ENCODE measurements around the gene DUSP15.

The DUSP15 gene

DNA sequence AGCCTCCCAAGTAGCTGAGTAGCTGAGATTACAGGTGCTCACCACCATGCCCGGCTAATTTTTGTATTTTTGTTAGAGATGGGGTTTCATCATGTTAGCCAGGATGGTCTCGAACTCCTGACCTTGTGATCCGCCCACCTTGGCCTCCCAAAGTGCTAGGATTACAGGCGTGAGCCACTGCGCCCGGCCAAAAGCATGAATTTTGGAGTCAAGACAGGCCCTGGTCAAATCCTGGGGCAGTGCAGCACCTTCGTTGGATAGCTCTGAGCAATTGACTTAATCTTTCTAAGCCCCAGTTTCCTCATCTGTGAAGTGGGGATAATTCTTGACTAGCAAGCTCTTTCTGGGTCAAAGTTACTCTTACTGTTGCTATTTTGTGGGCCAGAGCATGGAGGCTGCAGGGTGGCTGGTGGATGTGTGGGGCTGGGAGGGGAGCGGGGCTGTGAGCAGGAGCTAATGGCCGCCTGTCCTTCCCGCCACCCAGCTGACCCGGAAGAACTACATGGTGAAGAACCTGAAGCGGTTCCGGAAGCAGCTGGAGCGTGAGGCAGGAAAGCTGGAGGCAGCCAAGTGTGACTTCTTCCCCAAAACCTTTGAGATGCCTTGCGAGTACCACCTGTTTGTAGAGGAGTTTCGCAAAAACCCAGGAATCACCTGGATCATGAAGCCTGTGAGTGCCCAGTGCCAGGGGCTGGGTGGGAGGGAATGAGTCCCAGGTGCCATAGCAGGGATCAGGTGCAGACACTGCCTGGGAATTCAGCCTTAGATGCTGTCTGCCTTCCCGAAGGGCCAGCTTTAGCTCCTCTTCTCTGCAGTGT, 39.1 kb upstream of the DUSP15 start:
- POLR2A ChIA-PET = interaction anchor here (0.8 kb wide), 1 partner anchor 30 kb away, joined by 3 read pairs; no protein-coding TSS in a partner anchor
- DNase-seq (ENCODE audit: extremely low spot score) = no peak
- TF ChIP-seq ZNF384 (IDR thresholded peaks at IDR 0.05) = no peak
- TF ChIP-seq TARDBP (IDR thresholded peaks at IDR 0.05) = no peak
- no peak for TF ChIP-seq CTBP1 (IDR thresholded peaks at IDR 0.05; ENCODE audit: borderline replicate concordance)
- no peak for TF ChIP-seq LEF1 (IDR thresholded peaks at IDR 0.05; ENCODE audit: borderline replicate concordance)
- TF ChIP-seq ARNT (IDR thresholded peaks at IDR 0.05) = no peak
- no peak for TF ChIP-seq SUZ12 (IDR thresholded peaks at IDR 0.05)
- TF ChIP-seq NFRKB (IDR thresholded peaks at IDR 0.05) = no peak
- TF ChIP-seq, protein P1, sequence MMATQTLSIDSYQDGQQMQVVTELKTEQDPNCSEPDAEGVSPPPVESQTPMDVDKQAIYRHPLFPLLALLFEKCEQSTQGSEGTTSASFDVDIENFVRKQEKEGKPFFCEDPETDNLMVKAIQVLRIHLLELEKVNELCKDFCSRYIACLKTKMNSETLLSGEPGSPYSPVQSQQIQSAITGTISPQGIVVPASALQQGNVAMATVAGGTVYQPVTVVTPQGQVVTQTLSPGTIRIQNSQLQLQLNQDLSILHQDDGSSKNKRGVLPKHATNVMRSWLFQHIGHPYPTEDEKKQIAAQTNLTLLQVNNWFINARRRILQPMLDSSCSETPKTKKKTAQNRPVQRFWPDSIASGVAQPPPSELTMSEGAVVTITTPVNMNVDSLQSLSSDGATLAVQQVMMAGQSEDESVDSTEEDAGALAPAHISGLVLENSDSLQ (IDR thresholded peaks at IDR 0.05) = no peak
- no peak for TF ChIP-seq FOXA1 (IDR thresholded peaks at IDR 0.05)
- no peak for TF ChIP-seq L3MBTL2 (conservative IDR thresholded peaks at IDR 0.05)
- TF ChIP-seq ELF4 (IDR thresholded peaks at IDR 0.05) = no peak
- no peak for TF ChIP-seq FOXK2 (IDR thresholded peaks at IDR 0.05)
- TF ChIP-seq FOXM1 (IDR thresholded peaks at IDR 0.05; ENCODE audit: borderline replicate concordance) = no peak
- TF ChIP-seq HDGF (IDR thresholded peaks at IDR 0.05; ENCODE audit: borderline replicate concordance) = no peak
- CTCF ChIA-PET = no interaction called here

DNA sequence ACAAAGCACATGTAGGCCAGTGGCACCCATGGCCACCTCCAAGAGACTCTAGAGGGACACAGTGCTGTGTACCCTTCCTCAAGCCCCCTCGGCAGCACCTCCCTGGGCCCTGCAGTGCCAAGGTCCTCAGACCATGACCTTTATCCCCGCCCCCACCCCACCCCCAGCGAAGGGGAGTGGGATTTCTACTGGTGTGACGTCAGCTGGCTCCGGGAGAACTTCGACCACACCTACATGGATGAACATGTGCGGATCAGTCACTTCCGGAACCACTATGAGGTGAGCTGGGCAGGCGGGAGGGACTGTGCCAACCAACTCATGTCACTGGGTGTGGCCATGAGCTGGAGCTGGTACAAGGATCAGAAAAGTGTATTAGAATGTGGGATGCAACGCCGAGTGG, 38.1 kb upstream of the DUSP15 start:
- ChIA-PET POLR2A (no interaction called here), CTCF (no interaction called here)
- DNase-seq (ENCODE audit: extremely low spot score) = no peak
- TF ChIP-seq ARNT (IDR thresholded peaks at IDR 0.05) = no peak

DNA sequence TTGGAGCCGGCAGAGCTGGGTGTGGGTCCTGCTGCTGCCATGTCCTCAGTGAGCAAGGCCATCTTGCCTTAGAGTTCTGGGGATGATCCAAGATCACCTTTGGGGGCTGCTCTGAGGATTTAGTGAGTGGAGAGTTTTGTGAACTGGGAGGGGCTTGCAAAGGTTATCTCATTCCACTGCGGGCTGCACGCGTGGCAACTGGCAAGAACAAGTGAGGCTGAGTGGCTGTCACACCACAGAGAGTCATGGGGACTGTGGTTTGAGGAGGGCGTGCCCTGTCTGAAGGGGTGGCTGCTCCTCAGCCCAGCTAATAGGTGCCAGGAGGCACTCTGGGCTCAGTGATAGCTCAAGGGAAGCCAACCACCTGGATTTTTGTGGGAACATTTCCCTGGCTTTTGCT, 37.7 kb upstream of the DUSP15 start:
- no peak for TF ChIP-seq FOXA1 (IDR thresholded peaks at IDR 0.05)
- TF ChIP-seq LEF1 (IDR thresholded peaks at IDR 0.05; ENCODE audit: borderline replicate concordance) = no peak
- TF ChIP-seq FOXK2 (IDR thresholded peaks at IDR 0.05) = no peak
- no peak for TF ChIP-seq ZNF384 (IDR thresholded peaks at IDR 0.05)
- TF ChIP-seq, protein P1 (IDR thresholded peaks at IDR 0.05) = no peak
- TF ChIP-seq TARDBP (IDR thresholded peaks at IDR 0.05) = no peak
- TF ChIP-seq CTBP1 (IDR thresholded peaks at IDR 0.05; ENCODE audit: borderline replicate concordance) = no peak
- no peak for TF ChIP-seq ARNT (IDR thresholded peaks at IDR 0.05)
- no peak for TF ChIP-seq FOXM1 (IDR thresholded peaks at IDR 0.05; ENCODE audit: borderline replicate concordance)
- no peak for TF ChIP-seq SP1 (IDR thresholded peaks at IDR 0.05)
- no peak for TF ChIP-seq L3MBTL2 (conservative IDR thresholded peaks at IDR 0.05)
- no peak for TF ChIP-seq NFRKB (IDR thresholded peaks at IDR 0.05)
- no peak for TF ChIP-seq HDGF (IDR thresholded peaks at IDR 0.05; ENCODE audit: borderline replicate concordance)
- no peak for TF ChIP-seq BHLHE40 (IDR thresholded peaks at IDR 0.05; ENCODE audit: borderline replicate concordance)
- POLR2A ChIA-PET = no interaction called here
- no peak for DNase-seq (ENCODE audit: extremely low spot score)
- CTCF ChIA-PET = no interaction called here

DNA sequence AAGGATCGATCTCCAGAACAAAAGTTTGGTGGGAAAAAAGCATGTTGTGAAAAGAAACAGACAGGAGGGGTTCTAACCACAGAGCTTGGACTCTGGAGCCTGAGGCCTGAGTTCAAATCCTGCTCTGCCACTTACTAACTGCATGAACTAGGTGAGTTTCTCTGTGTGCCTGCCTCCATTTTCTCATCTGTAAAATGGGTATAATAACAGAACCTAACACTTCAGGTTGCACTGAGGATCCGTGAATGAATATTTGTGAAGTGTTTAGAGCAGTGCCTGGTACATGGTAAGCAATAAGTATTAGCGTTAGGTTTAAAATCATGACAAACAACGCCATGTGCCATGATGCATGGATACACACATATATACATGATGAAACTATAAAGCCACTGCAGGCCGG, 36.7 kb upstream of the DUSP15 start:
- POLR2A ChIA-PET = no interaction called here
- CTCF ChIA-PET = no interaction called here
- TF ChIP-seq SP1 (IDR thresholded peaks at IDR 0.05) = no peak
- TF ChIP-seq ZNF384 (IDR thresholded peaks at IDR 0.05) = no peak
- TF ChIP-seq FOXA1 (IDR thresholded peaks at IDR 0.05) = no peak
- no peak for TF ChIP-seq ELF4 (IDR thresholded peaks at IDR 0.05)
- TF ChIP-seq FOXM1 (IDR thresholded peaks at IDR 0.05; ENCODE audit: borderline replicate concordance) = no peak
- no peak for TF ChIP-seq SUZ12 (IDR thresholded peaks at IDR 0.05)
- TF ChIP-seq HDGF (IDR thresholded peaks at IDR 0.05; ENCODE audit: borderline replicate concordance) = no peak
- no peak for TF ChIP-seq BHLHE40 (IDR thresholded peaks at IDR 0.05; ENCODE audit: borderline replicate concordance)
- no peak for DNase-seq (ENCODE audit: extremely low spot score)

DNA sequence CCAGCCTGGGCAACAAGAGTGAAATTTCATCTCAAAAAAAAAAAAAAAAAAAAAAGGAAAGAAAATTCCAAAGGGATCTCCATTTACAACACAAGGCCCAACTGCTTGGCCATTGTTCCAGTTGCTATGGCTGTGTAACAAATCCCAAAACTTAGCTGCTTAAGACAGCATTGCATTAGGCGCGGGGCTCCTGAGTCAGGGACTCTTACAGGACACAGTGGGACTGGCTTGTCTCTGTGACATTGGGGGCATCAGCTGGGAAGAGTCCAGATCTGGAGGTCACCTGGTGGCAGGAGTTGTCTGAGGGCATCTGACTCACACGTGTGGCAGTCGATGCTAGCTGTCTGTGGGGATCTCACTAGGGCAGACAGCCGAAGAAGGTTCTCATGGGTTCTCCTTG, 35.7 kb upstream of the DUSP15 start:
- DNase-seq (ENCODE audit: extremely low spot score) = no peak
- TF ChIP-seq FOXA1 (IDR thresholded peaks at IDR 0.05) = no peak
- no peak for TF ChIP-seq TARDBP (IDR thresholded peaks at IDR 0.05)
- TF ChIP-seq FOXM1 (IDR thresholded peaks at IDR 0.05; ENCODE audit: borderline replicate concordance) = no peak
- no peak for TF ChIP-seq FOXK2 (IDR thresholded peaks at IDR 0.05)
- no peak for TF ChIP-seq HDGF (IDR thresholded peaks at IDR 0.05; ENCODE audit: borderline replicate concordance)
- no peak for TF ChIP-seq CTBP1 (IDR thresholded peaks at IDR 0.05; ENCODE audit: borderline replicate concordance)
- TF ChIP-seq, protein P1 (IDR thresholded peaks at IDR 0.05) = no peak
- no peak for TF ChIP-seq ELF4 (IDR thresholded peaks at IDR 0.05)
- no peak for TF ChIP-seq ARNT (IDR thresholded peaks at IDR 0.05)
- TF ChIP-seq BHLHE40 (IDR thresholded peaks at IDR 0.05; ENCODE audit: borderline replicate concordance) = no peak
- TF ChIP-seq NFRKB (IDR thresholded peaks at IDR 0.05) = no peak
- no peak for TF ChIP-seq ZNF384 (IDR thresholded peaks at IDR 0.05)
- TF ChIP-seq SUZ12 (IDR thresholded peaks at IDR 0.05) = no peak
- ChIA-PET POLR2A (no interaction called here), CTCF (no interaction called here)

DNA sequence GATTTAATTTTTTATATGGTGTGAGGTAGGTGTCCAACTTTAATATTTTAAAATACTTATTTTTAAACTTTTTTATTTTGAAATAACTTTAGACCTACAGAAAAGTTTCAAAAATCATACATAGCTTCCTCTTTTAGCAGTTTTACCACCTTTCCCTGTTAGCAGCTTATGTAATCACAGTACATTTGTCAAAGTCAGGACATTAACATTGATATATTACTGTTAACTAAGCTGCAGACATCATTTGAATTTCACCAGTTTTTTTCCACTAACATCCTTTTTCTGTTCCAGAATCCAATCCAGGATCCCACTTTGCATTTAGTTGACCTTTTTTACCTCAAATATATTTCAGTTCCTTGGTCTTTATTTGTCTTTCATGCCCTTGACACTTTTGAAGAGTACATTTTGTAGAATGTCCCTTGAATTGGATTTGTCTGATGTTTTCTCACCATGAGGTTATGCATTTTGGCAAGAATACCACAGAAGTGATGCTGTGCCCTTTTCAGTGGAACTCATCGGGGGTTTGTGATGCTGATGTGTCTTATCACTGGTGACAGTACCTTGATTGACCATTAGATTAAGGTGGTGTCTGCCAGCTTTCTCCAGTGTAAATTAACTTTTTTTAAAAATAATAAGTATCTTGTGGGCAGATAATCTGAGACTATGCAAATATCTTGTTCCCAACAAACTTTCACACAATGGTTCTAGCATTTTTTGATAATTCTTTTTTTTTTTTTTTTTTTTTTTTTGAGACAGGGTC, 33.5 kb upstream of the DUSP15 start:
- CTCF ChIA-PET = no interaction called here
- POLR2A ChIA-PET = no interaction called here
- TF ChIP-seq ARNT (IDR thresholded peaks at IDR 0.05) (no peak), LEF1 (IDR thresholded peaks at IDR 0.05; ENCODE audit: borderline replicate concordance) (no peak), CTBP1 (IDR thresholded peaks at IDR 0.05; ENCODE audit: borderline replicate concordance) (no peak), FOXA1 (IDR thresholded peaks at IDR 0.05) (no peak)
- TF ChIP-seq, protein P1 (IDR thresholded peaks at IDR 0.05) = peak; percentile 66
- no peak for DNase-seq (ENCODE audit: extremely low spot score)

Measured in HEK293T (cell line).